ENCODE results near the gene SFT2D2. TPM values are rescaled to one million over a fixed set of nuclear protein-coding genes. Genes with fewer than 3 reads are reported as not detected.

The SFT2D2 gene
- total and polyA plus RNA-seq, 5 experiments from 2014 or later, result 33.4 to 52.0 (median 48.8) TPM

DNA sequence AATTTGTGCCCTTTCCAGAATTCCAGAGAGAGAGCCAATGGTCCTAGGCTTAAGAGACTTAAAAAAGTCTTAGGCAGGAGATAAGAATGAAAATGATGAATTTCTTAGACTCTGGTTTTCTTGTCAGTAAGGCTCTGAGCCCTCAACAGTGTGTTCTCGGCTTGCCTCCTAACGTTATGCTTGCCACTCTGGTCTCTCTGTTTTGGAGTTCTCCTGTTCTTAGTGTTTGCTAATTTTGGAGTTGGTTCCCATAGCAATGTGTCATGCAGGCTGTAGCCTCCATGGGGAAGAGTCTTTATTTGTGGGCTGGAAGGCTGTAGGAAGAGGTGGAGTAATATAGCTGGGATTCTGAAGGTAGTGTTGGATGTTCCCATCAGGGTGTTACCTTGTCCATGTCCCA lies 74.8 kb downstream of the SFT2D2 start:
- no peaks in the 10 kb centered on the region for H3K9me3 Mint-ChIP-seq
- POLR2A ChIA-PET, result no interaction called here
- ATAC-seq (no peak), DNase-seq (no peak)
- H3K36me3 Mint-ChIP-seq, result peaks cover 0 to 23% (median 20%) of the 10 kb centered on the region in 3 donors
- no peak overlapping the region for H3K4me3 Mint-ChIP-seq
- H3K4me1 Mint-ChIP-seq, result peaks cover 0 to 2% (median 0%) of the 10 kb centered on the region in 4 donors
- H3K27me3 Mint-ChIP-seq, result no peaks in the 10 kb centered on the region
- no peak overlapping the region for H3K27ac Mint-ChIP-seq

GRCh38 chr1:168301664-168302320 lies 76.0 kb downstream of the SFT2D2 start:
- ATAC-seq (no peak), DNase-seq (no peak)
- H3K4me3 Mint-ChIP-seq, result no peak overlapping the region
- POLR2A ChIA-PET, result no interaction called here
- H3K4me1 Mint-ChIP-seq, result peaks cover 0 to 2% (median 0%) of the 10 kb centered on the region in 4 donors
- peaks cover 0 to 32% (median 23%) of the 10 kb centered on the region in 3 donors for H3K36me3 Mint-ChIP-seq
- H3K27me3 Mint-ChIP-seq, result no peaks in the 10 kb centered on the region
- no peaks in the 10 kb centered on the region for H3K9me3 Mint-ChIP-seq
- no peak overlapping the region for H3K27ac Mint-ChIP-seq

Other genes starting within 250 kb of the SFT2D2 start
- under 1 TPM in 1 of 2 experiments, not detected in 1; 0.26 TPM for gene GPR161, start 89.1 kb upstream of the SFT2D2 start, total RNA-seq
- gene GPR161, start 89.1 kb upstream of the SFT2D2 start, polyA plus RNA-seq, result not detected
- gene TIPRL, start 47.0 kb upstream of the SFT2D2 start, total RNA-seq, result 10 to 100 TPM; 23.4 to 29.3 TPM
- gene TIPRL, start 47.0 kb upstream of the SFT2D2 start, polyA plus RNA-seq, result 10 to 100 TPM; 28.9 to 34.9 (median 30.8) TPM
- gene TBX19, start 54.9 kb downstream of the SFT2D2 start, total RNA-seq, result 1 to 10 TPM; 3.1 to 3.6 TPM
- gene TBX19, start 54.9 kb downstream of the SFT2D2 start, polyA plus RNA-seq, result 1 to 10 TPM; 1.2 to 3.1 (median 2.2) TPM

All from naive thymus-derived CD8-positive, alpha-beta T cell (primary cell).